Measurements from ENCODE around the gene BBS9. TPM values are rescaled to one million over a fixed set of nuclear protein-coding genes. Genes with fewer than 3 reads are reported as not detected.

Gene BBS9
- total and polyA plus RNA-seq, 2 donors (not counting 3 experiments of a cell fraction or from before 2014, with no cell fraction given): 5.7 to 17.4 TPM

GRCh38 chr7:33157781-33158180, 28.4 kb downstream of the BBS9 start:
- no peak overlapping the region for H2AFZ ChIP-seq (ENCODE audit: low read depth, low read length)
- CTCF ChIA-PET: no interaction called here
- TF ChIP-seq, protein P1, sequence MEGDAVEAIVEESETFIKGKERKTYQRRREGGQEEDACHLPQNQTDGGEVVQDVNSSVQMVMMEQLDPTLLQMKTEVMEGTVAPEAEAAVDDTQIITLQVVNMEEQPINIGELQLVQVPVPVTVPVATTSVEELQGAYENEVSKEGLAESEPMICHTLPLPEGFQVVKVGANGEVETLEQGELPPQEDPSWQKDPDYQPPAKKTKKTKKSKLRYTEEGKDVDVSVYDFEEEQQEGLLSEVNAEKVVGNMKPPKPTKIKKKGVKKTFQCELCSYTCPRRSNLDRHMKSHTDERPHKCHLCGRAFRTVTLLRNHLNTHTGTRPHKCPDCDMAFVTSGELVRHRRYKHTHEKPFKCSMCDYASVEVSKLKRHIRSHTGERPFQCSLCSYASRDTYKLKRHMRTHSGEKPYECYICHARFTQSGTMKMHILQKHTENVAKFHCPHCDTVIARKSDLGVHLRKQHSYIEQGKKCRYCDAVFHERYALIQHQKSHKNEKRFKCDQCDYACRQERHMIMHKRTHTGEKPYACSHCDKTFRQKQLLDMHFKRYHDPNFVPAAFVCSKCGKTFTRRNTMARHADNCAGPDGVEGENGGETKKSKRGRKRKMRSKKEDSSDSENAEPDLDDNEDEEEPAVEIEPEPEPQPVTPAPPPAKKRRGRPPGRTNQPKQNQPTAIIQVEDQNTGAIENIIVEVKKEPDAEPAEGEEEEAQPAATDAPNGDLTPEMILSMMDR (IDR thresholded peaks at IDR 0.05; ENCODE audit: extremely low read depth in 1 of 2, insufficient read depth in 1 of 2, low read depth in 1 of 2, low read length in 2 of 2): no peak
- no peak for TF ChIP-seq EZH2 (IDR thresholded peaks at IDR 0.05; ENCODE audit: borderline replicate concordance, low read depth, low read length, severe bottlenecking)
- TF ChIP-seq FOS (IDR thresholded peaks at IDR 0.05; ENCODE audit: borderline replicate concordance, insufficient read depth, low read length): no peak
- no peak for TF ChIP-seq MAX (IDR thresholded peaks at IDR 0.05; ENCODE audit: insufficient read depth, insufficient read length)
- no peak for TF ChIP-seq JUN (IDR thresholded peaks at IDR 0.05; ENCODE audit: borderline replicate concordance, insufficient read depth, insufficient read length, low read depth)
- no peak for TF ChIP-seq POLR2AphosphoS5 (IDR thresholded peaks at IDR 0.05; ENCODE audit: insufficient read depth, low read depth, low read length)
- no peak overlapping the region for H3K4me2 ChIP-seq (ENCODE audit: insufficient read depth, low read length)
- BruUV-seq (replicated peaks): no TSS peak
- H3K27me3 ChIP-seq (ENCODE audit: control insufficient read depth in 2 of 2, insufficient read depth in 2 of 2, low read length in 2 of 2): no peaks in the 10 kb centered on the region
- no peaks in the 10 kb centered on the region for H3K4me1 ChIP-seq (ENCODE audit: control insufficient read depth, extremely low read depth, insufficient read depth, low read length)
- H3K79me2 ChIP-seq (ENCODE audit: control insufficient read depth, insufficient read depth, low read length): no peaks in the 10 kb centered on the region
- intact Hi-C loops (cut with micrococcal nuclease) (no loop called here), dilution Hi-C loops (cut with MboI; ENCODE audit: extremely low pct_ligation_motif_present, low sequenced_read_pairs) (no loop called here)
- FAIRE-seq (no peak), DNase-seq (ENCODE audit: low read depth, low spot score) (no peak)
- POLR2A ChIA-PET: no interaction called here
- H3K27ac ChIP-seq (ENCODE audit: insufficient read depth, low read depth, low read length): no peak overlapping the region
- no peaks in the 10 kb centered on the region for H3K9me3 ChIP-seq (replicated peaks; ENCODE audit: control insufficient read depth, insufficient read depth, low read length)
- no peak overlapping the region for H3K9ac ChIP-seq (replicated peaks; ENCODE audit: extremely low read depth, insufficient read depth, low read length)
- H3K4me3 ChIP-seq (replicated peaks in 1 of 3; ENCODE audit: insufficient read depth in 1 of 3, low read depth in 1 of 3, low read length in 3 of 3): no peak overlapping the region
- H3K36me3 ChIP-seq (ENCODE audit: control insufficient read depth in 2 of 2, extremely low read depth in 1 of 2, insufficient read depth in 2 of 2, low read length in 2 of 2): no peaks in the 10 kb centered on the region
- no peaks in the 10 kb centered on the region for H4K20me1 ChIP-seq (replicated peaks; ENCODE audit: control insufficient read depth, extremely low read depth, insufficient read depth, low read length)
- H3K9me1 ChIP-seq (replicated peaks; ENCODE audit: control insufficient read depth, extremely low read depth, insufficient read depth, low read length): no peaks in the 10 kb centered on the region

Measured in endothelial cell of umbilical vein (primary cell).